ENCODE measurements around the gene CMSS1. TPM values are rescaled to one million over a fixed set of nuclear protein-coding genes. Genes with fewer than 3 reads are reported as not detected.
A peak's percentile ranks its signal among the peaks of the same experiment; 100 is the strongest.

The CMSS1 gene
- total RNA-seq, 1 experiment from 2014 or later, result 55.8 TPM

DNA sequence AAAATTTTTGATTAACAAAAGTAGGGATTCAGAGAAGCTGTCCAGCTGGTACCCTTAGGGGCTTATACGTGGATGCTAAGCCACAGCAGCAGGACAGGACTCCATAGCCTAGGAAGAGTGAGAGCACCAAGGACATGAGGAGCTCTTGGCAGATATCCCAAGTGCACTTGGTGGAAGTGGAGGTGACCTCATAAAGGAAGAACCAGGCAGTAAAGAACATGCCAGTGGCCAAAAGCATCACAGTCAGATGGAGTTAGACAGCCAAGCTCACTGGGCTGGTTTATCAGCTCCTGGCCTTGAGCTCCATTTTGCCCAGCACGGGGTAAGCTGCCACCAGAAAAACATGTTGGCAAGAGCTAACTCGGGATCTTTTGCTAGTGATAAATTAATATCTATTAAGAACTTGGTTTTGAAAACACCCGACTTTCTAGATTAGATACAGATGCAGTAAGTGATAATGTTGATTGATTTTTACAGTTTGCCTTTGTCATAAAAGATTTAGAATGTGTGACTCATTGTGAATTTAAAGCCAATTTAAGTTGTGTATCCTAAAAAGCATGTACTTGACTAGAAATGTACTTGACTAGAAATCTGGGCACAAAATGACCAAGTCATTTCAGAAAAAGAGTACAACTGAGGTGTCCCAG is 108.0 kb downstream of the CMSS1 start:
- no peaks in the 10 kb centered on the region for H3K27me3 Mint-ChIP-seq (ENCODE audit: unreplicated experiment)
- TF ChIP-seq, protein P1, sequence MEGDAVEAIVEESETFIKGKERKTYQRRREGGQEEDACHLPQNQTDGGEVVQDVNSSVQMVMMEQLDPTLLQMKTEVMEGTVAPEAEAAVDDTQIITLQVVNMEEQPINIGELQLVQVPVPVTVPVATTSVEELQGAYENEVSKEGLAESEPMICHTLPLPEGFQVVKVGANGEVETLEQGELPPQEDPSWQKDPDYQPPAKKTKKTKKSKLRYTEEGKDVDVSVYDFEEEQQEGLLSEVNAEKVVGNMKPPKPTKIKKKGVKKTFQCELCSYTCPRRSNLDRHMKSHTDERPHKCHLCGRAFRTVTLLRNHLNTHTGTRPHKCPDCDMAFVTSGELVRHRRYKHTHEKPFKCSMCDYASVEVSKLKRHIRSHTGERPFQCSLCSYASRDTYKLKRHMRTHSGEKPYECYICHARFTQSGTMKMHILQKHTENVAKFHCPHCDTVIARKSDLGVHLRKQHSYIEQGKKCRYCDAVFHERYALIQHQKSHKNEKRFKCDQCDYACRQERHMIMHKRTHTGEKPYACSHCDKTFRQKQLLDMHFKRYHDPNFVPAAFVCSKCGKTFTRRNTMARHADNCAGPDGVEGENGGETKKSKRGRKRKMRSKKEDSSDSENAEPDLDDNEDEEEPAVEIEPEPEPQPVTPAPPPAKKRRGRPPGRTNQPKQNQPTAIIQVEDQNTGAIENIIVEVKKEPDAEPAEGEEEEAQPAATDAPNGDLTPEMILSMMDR (IDR thresholded peaks at IDR 0.05; ENCODE audit: unreplicated experiment), result no peak
- no peak overlapping the region for H3K27ac Mint-ChIP-seq (ENCODE audit: unreplicated experiment)
- peaks cover 39% of the 10 kb centered on the region for H3K4me1 Mint-ChIP-seq (ENCODE audit: low read depth, unreplicated experiment)
- H3K4me3 Mint-ChIP-seq (ENCODE audit: low read depth, unreplicated experiment), result no peak overlapping the region
- CTCF ChIA-PET, result interaction anchor here (0.6 to 1.1 kb wide), 4 partner anchors 24 to 112 kb away, joined by 3 to 5 read pairs (median 4); no protein-coding TSS in a partner anchor
- H3K9me3 Mint-ChIP-seq (ENCODE audit: low read depth, unreplicated experiment), result peaks cover 4% of the 10 kb centered on the region
- intact Hi-C loops (cut with micrococcal nuclease; ENCODE audit: unreplicated experiment), result no loop called here
- BruUV-seq (replicated peaks), result no TSS peak
- DNase-seq, result peak; percentile 44
- no peaks in the 10 kb centered on the region for H3K36me3 Mint-ChIP-seq (ENCODE audit: insufficient read depth, unreplicated experiment)

DNA sequence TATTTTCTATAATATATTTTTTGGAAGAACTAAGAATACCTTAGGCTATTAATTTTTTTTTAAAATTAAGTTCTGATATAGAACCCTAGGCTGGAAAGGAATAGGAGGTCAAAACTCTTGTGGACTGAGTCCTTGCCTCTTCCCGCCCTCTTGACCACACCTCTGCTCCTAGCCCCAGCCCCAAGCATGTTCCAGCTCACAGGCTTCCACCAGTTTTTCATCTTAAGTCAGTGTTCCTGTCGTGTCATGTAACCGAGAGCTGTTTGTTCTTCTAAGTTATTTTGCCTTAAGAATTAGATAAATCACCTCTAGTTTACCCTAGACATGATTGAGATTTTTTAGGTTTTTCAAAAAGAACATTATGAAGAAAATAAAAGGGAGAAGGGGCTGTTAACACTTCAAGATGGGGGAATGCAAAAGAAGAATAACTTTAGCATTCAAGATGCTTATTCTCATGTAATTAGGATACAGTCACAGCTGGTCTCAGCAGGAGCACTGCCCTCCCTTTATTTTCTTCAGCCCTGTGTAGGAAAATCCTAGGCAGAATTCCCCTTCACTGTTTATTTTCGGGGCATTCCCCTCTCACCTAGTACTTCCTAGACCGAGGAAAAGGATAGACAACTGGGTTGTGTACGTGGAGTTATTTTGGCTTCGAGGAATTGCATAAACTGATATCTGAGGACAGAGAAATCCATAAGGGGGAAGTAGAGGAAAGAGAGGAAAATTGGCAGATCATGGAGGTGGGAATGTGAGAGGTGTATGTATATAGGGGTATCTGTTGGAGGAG is 110.2 kb downstream of the CMSS1 start:
- CTCF ChIA-PET, result no interaction called here
- H3K36me3 Mint-ChIP-seq (ENCODE audit: insufficient read depth, unreplicated experiment), result no peaks in the 10 kb centered on the region
- no peak overlapping the region for H3K27ac Mint-ChIP-seq (ENCODE audit: unreplicated experiment)
- no peak for DNase-seq
- peaks cover 4% of the 10 kb centered on the region for H3K9me3 Mint-ChIP-seq (ENCODE audit: low read depth, unreplicated experiment)
- H3K27me3 Mint-ChIP-seq (ENCODE audit: unreplicated experiment), result no peaks in the 10 kb centered on the region
- TF ChIP-seq, protein P1 (IDR thresholded peaks at IDR 0.05; ENCODE audit: unreplicated experiment), result no peak
- no peak overlapping the region for H3K4me3 Mint-ChIP-seq (ENCODE audit: low read depth, unreplicated experiment)
- no TSS peak for BruUV-seq (replicated peaks)
- peaks cover 24% of the 10 kb centered on the region for H3K4me1 Mint-ChIP-seq (ENCODE audit: low read depth, unreplicated experiment)
- intact Hi-C loops (cut with micrococcal nuclease; ENCODE audit: unreplicated experiment), result no loop called here

- Mint-ChIP-seq H3K4me3 (ENCODE audit: low read depth, unreplicated experiment) (no peak overlapping the region), H3K27ac (ENCODE audit: unreplicated experiment) (no peak overlapping the region), H3K9me3 (ENCODE audit: low read depth, unreplicated experiment) (no peaks in the 10 kb centered on the region), H3K4me1 (ENCODE audit: low read depth, unreplicated experiment) (peaks cover 19% of the 10 kb centered on the region), H3K27me3 (ENCODE audit: unreplicated experiment) (no peaks in the 10 kb centered on the region), H3K36me3 (ENCODE audit: insufficient read depth, unreplicated experiment) (no peaks in the 10 kb centered on the region)
- no TSS peak for BruUV-seq (replicated peaks)
- intact Hi-C loops (cut with micrococcal nuclease; ENCODE audit: unreplicated experiment), result no loop called here
- CTCF ChIA-PET, result no interaction called here
- DNase-seq, result no peak
- TF ChIP-seq, protein P1 (IDR thresholded peaks at IDR 0.05; ENCODE audit: unreplicated experiment), result no peak
Measured at GRCh38 chr3:99928771-99929744, 111.4 kb downstream of the CMSS1 start.

- peaks cover 14% of the 10 kb centered on the region for H3K4me1 Mint-ChIP-seq (ENCODE audit: low read depth, unreplicated experiment)
- TF ChIP-seq, protein P1 (IDR thresholded peaks at IDR 0.05; ENCODE audit: unreplicated experiment), result no peak
- no peak overlapping the region for H3K4me3 Mint-ChIP-seq (ENCODE audit: low read depth, unreplicated experiment)
- intact Hi-C loops (cut with micrococcal nuclease; ENCODE audit: unreplicated experiment), result no loop called here
- BruUV-seq (replicated peaks), result no TSS peak
- no peak for DNase-seq
- no peaks in the 10 kb centered on the region for H3K9me3 Mint-ChIP-seq (ENCODE audit: low read depth, unreplicated experiment)
- no peaks in the 10 kb centered on the region for H3K27me3 Mint-ChIP-seq (ENCODE audit: unreplicated experiment)
- no peaks in the 10 kb centered on the region for H3K36me3 Mint-ChIP-seq (ENCODE audit: insufficient read depth, unreplicated experiment)
- no peak overlapping the region for H3K27ac Mint-ChIP-seq (ENCODE audit: unreplicated experiment)
- CTCF ChIA-PET, result no interaction called here
Measured at GRCh38 chr3:99929745-99930139, 112.1 kb downstream of the CMSS1 start.

Data from Calu3 (cell line).